HG02852 (cell line): ENCODE measurements around the gene CARD19.

ENCODE experiments used
- ATAC-seq: cut with Tn5 transposase; IDR thresholded peaks from one replicate; pipeline ENCODE4 v1.9.1; 2021; ENCODE audit warnings: mild to moderate bottlenecking, moderate library complexity; ENCODE audit not compliant: unreplicated experiment

Gene CARD19

GRCh38 chr9:93096131-93096802, at the start of gene CARD19:
Gene CARD19, plus strand, starts transcription at chr9:93096217. Its CDS starts 129 bp downstream, at chr9:93096346.
- ATAC-seq = peak; percentile 55

- no peak for ATAC-seq
These were observed 47.2 kb upstream of the CARD19 start for GRCh38 chr9:93048566-93049448.

- no peak for ATAC-seq
These were observed 46.5 kb upstream of the CARD19 start for GRCh38 chr9:93049491-93049890.

GRCh38 chr9:93050231-93050630, 45.8 kb upstream of the CARD19 start:
- no peak for ATAC-seq

GRCh38 chr9:93051680-93052089, 44.3 kb upstream of the CARD19 start:
- no peak for ATAC-seq

GRCh38 chr9:93052791-93053540, 43.1 kb upstream of the CARD19 start:
- ATAC-seq = no peak

GRCh38 chr9:93053781-93054331, 42.2 kb upstream of the CARD19 start:
- no peak for ATAC-seq

GRCh38 chr9:93054758-93055704, 41.0 kb upstream of the CARD19 start:
- ATAC-seq = no peak

- ATAC-seq = no peak
These were observed 38.8 kb upstream of the CARD19 start for GRCh38 chr9:93057042-93057702.

GRCh38 chr9:93057703-93058354, 38.2 kb upstream of the CARD19 start:
- ATAC-seq = peak; percentile 7

- ATAC-seq = peak; percentile 50
These were observed 37.5 kb upstream of the CARD19 start, which contains the start of gene SUSD3 for GRCh38 chr9:93058355-93059010. Gene SUSD3, plus strand, starts transcription at chr9:93058701. Its CDS starts 42 bp downstream, at chr9:93058743.

- ATAC-seq = peak; percentile 26
These were observed 36.9 kb upstream of the CARD19 start for GRCh38 chr9:93059011-93059714.

GRCh38 chr9:93059715-93060578, 36.1 kb upstream of the CARD19 start:
- no peak for ATAC-seq

GRCh38 chr9:93060746-93061259, 35.2 kb upstream of the CARD19 start:
- no peak for ATAC-seq

- no peak for ATAC-seq
These were observed 34.7 kb upstream of the CARD19 start for GRCh38 chr9:93061260-93061751.
